ENCODE results near the gene KLHL4. TPM values are rescaled to one million over a fixed set of nuclear protein-coding genes. Genes with fewer than 3 reads are reported as not detected.
"Not testable (repeated sequence)": the region's sequence is repeated elsewhere in the genome, so short reads cannot be mapped to it uniquely, and the experiment has no call there.

The KLHL4 gene, protein sequence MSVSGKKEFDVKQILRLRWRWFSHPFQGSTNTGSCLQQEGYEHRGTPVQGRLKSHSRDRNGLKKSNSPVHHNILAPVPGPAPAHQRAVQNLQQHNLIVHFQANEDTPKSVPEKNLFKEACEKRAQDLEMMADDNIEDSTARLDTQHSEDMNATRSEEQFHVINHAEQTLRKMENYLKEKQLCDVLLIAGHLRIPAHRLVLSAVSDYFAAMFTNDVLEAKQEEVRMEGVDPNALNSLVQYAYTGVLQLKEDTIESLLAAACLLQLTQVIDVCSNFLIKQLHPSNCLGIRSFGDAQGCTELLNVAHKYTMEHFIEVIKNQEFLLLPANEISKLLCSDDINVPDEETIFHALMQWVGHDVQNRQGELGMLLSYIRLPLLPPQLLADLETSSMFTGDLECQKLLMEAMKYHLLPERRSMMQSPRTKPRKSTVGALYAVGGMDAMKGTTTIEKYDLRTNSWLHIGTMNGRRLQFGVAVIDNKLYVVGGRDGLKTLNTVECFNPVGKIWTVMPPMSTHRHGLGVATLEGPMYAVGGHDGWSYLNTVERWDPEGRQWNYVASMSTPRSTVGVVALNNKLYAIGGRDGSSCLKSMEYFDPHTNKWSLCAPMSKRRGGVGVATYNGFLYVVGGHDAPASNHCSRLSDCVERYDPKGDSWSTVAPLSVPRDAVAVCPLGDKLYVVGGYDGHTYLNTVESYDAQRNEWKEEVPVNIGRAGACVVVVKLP
- 0.17 and 0.22 TPM in 2 replicates for total RNA-seq (ENCODE audit: low replicate concordance)

- H3K27me3 ChIP-seq: peaks cover 63% of the 10 kb centered on the region
- H3K79me2 ChIP-seq (ENCODE audit: low read depth): no peaks in the 10 kb centered on the region
- Mint-ChIP-seq H3K36me3 (no peaks in the 10 kb centered on the region), H3K4me1 (peaks cover 33% of the 10 kb centered on the region), H3K4me3 (peak within 1 kb of the TSS; percentile 96), H3K27me3 (ENCODE audit: insufficient read depth, low read depth) (peaks cover 10% of the 10 kb centered on the region), H3K9me3 (no peaks in the 10 kb centered on the region), H3K27ac (peak within 1 kb of the TSS; percentile 97)
- no peak within 1 kb of the TSS for H2AFZ ChIP-seq (replicated peaks)
- H3F3A ChIP-seq (ENCODE audit: low read depth): peaks cover 19% of the 10 kb centered on the region
- peaks cover 5% of the 10 kb centered on the region for H4K20me1 ChIP-seq (ENCODE audit: low read depth)
- H3K9me3 ChIP-seq (ENCODE audit: low read depth): no peaks in the 10 kb centered on the region
- H3K36me3 ChIP-seq: no peaks in the 10 kb centered on the region
- peaks cover 17% of the 10 kb centered on the region for H3K4me1 ChIP-seq
- no peak within 1 kb of the TSS for H3K9ac ChIP-seq
- peak; percentile 92 for DNase-seq (ENCODE audit: low spot score)
- H3K4me2 ChIP-seq: peak within 1 kb of the TSS; percentile 68
- no peak within 1 kb of the TSS for H3K27ac ChIP-seq
- TF ChIP-seq EZH2phosphoT487 (IDR thresholded peaks at IDR 0.05): peak; percentile 96
- TF ChIP-seq CTCF (IDR thresholded peaks at IDR 0.05): no peak
- no peak for TF ChIP-seq EZH2 (IDR thresholded peaks at IDR 0.05)
- peak within 1 kb of the TSS; percentile 33 for H3K4me3 ChIP-seq
Measured at GRCh38 chrX:87517571-87518141, at the start of gene KLHL4. Gene KLHL4, plus strand, starts transcription at chrX:87517802. Its CDS starts 92 bp downstream, at chrX:87517894.

GRCh38 chrX:87468941-87469340 is 48.7 kb upstream of the KLHL4 start:
- H3K9ac ChIP-seq: no peak overlapping the region
- Mint-ChIP-seq H3K9me3 (peaks cover 25% of the 10 kb centered on the region), H3K27me3 (ENCODE audit: insufficient read depth, low read depth) (peaks cover 2% of the 10 kb centered on the region), H3K36me3 (peaks cover 2% of the 10 kb centered on the region), H3K4me3 (no peak overlapping the region), H3K4me1 (no peaks in the 10 kb centered on the region), H3K27ac (no peak overlapping the region)
- no peak overlapping the region for H3K4me2 ChIP-seq
- no peaks in the 10 kb centered on the region for H3K27me3 ChIP-seq
- no peaks in the 10 kb centered on the region for H3K9me3 ChIP-seq (ENCODE audit: low read depth)
- DNase-seq (ENCODE audit: low spot score): no peak
- H4K20me1 ChIP-seq (ENCODE audit: low read depth): no peaks in the 10 kb centered on the region
- no peaks in the 10 kb centered on the region for H3F3A ChIP-seq (ENCODE audit: low read depth)
- no peak overlapping the region for H2AFZ ChIP-seq (replicated peaks)
- no peak for TF ChIP-seq EZH2phosphoT487 (IDR thresholded peaks at IDR 0.05)
- no peak for TF ChIP-seq CTCF (IDR thresholded peaks at IDR 0.05)
- no peak for TF ChIP-seq EZH2 (IDR thresholded peaks at IDR 0.05)
- H3K27ac ChIP-seq: no peak overlapping the region
- H3K4me1 ChIP-seq: no peaks in the 10 kb centered on the region
- no peaks in the 10 kb centered on the region for H3K36me3 ChIP-seq
- no peaks in the 10 kb centered on the region for H3K79me2 ChIP-seq (ENCODE audit: low read depth)
- no peak overlapping the region for H3K4me3 ChIP-seq

DNA sequence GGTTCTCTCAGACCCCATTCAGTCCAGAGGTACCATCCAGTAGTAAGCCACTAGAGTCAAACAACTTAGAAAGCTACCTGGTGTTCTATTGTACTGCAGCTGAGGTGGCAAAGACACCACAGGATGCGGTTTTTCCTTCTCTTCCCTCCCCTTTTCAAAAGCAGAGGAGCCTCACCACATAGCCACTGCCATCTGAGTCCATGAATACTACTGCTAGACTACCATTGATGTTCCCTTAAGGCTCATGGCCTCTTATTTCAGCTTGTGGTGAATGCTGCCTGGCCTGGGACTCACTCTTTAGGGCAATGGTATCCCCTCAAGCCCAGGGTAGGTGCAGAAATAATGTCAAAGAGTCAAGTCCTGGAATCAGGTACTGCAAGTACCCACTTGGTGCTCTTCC is 41.8 kb upstream of the KLHL4 start:
- DNase-seq (ENCODE audit: low spot score): no peak
- no peaks in the 10 kb centered on the region for H3K4me1 ChIP-seq
- no peak overlapping the region for H3K4me2 ChIP-seq
- Mint-ChIP-seq H3K27ac (no peak overlapping the region), H3K9me3 (peaks cover 5% of the 10 kb centered on the region), H3K27me3 (ENCODE audit: insufficient read depth, low read depth) (no peaks in the 10 kb centered on the region), H3K36me3 (no peaks in the 10 kb centered on the region), H3K4me1 (no peaks in the 10 kb centered on the region), H3K4me3 (no peak overlapping the region)
- no peaks in the 10 kb centered on the region for H3K36me3 ChIP-seq
- no peaks in the 10 kb centered on the region for H3K27me3 ChIP-seq
- no peaks in the 10 kb centered on the region for H4K20me1 ChIP-seq (ENCODE audit: low read depth)
- no peak overlapping the region for H2AFZ ChIP-seq (replicated peaks)
- no peaks in the 10 kb centered on the region for H3K9me3 ChIP-seq (ENCODE audit: low read depth)
- no peaks in the 10 kb centered on the region for H3K79me2 ChIP-seq (ENCODE audit: low read depth)
- no peak overlapping the region for H3K9ac ChIP-seq
- H3K4me3 ChIP-seq: no peak overlapping the region
- no peak overlapping the region for H3K27ac ChIP-seq
- TF ChIP-seq EZH2 (IDR thresholded peaks at IDR 0.05): no peak
- TF ChIP-seq EZH2phosphoT487 (IDR thresholded peaks at IDR 0.05): no peak
- no peak for TF ChIP-seq CTCF (IDR thresholded peaks at IDR 0.05)
- no peaks in the 10 kb centered on the region for H3F3A ChIP-seq (ENCODE audit: low read depth)

- not testable (repeated sequence) for H3F3A ChIP-seq (ENCODE audit: low read depth); H3K36me3 ChIP-seq; H3K27me3 ChIP-seq; H3K9ac ChIP-seq; H3K4me2 ChIP-seq; H3K4me1 Mint-ChIP-seq; H3K4me3 ChIP-seq; H3K27ac Mint-ChIP-seq; H3K9me3 Mint-ChIP-seq; H3K4me1 ChIP-seq; H3K9me3 ChIP-seq (ENCODE audit: low read depth); H3K36me3 Mint-ChIP-seq; H3K79me2 ChIP-seq (ENCODE audit: low read depth); H3K27ac ChIP-seq; H4K20me1 ChIP-seq (ENCODE audit: low read depth); H3K27me3 Mint-ChIP-seq (ENCODE audit: insufficient read depth, low read depth); H3K4me3 Mint-ChIP-seq; H2AFZ ChIP-seq (replicated peaks); DNase-seq (ENCODE audit: low spot score)
Measured at GRCh38 chrX:87478703-87479102, 38.9 kb upstream of the KLHL4 start.
